Measurements from ENCODE around the gene ADSS1. TPM values are rescaled to one million over a fixed set of nuclear protein-coding genes. Genes with fewer than 3 reads are reported as not detected.

Gene ADSS1
- total RNA-seq, 1 donor from 2014 or later = 10.3 TPM

- no peak for TF ChIP-seq POLR2AphosphoS5 (IDR thresholded peaks at IDR 0.05; ENCODE audit: insufficient read depth in 1 of 2, low read depth in 1 of 2)
- TF ChIP-seq, protein P1, sequence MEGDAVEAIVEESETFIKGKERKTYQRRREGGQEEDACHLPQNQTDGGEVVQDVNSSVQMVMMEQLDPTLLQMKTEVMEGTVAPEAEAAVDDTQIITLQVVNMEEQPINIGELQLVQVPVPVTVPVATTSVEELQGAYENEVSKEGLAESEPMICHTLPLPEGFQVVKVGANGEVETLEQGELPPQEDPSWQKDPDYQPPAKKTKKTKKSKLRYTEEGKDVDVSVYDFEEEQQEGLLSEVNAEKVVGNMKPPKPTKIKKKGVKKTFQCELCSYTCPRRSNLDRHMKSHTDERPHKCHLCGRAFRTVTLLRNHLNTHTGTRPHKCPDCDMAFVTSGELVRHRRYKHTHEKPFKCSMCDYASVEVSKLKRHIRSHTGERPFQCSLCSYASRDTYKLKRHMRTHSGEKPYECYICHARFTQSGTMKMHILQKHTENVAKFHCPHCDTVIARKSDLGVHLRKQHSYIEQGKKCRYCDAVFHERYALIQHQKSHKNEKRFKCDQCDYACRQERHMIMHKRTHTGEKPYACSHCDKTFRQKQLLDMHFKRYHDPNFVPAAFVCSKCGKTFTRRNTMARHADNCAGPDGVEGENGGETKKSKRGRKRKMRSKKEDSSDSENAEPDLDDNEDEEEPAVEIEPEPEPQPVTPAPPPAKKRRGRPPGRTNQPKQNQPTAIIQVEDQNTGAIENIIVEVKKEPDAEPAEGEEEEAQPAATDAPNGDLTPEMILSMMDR (IDR thresholded peaks at IDR 0.05) = no peak
- TF ChIP-seq POLR2A (IDR thresholded peaks at IDR 0.05) = no peak
- no peak overlapping the region for H3K4me3 ChIP-seq
- no peaks in the 10 kb centered on the region for H3K27me3 ChIP-seq
- no peaks in the 10 kb centered on the region for H3K9me3 ChIP-seq
- H3K4me1 ChIP-seq = peaks cover 99% of the 10 kb centered on the region
- H3K36me3 ChIP-seq = no peaks in the 10 kb centered on the region
- intact Hi-C loops (cut with DNase I) = no loop called here
- peak overlapping the region; percentile 35 for H3K27ac ChIP-seq
- DNase-seq (ENCODE audit: extremely low spot score in 2 of 2) = no peak
Measured at GRCh38 chr14:104694991-104695659, 28.9 kb upstream of the ADSS1 start.

- peak overlapping the region; percentile 35 for H3K27ac ChIP-seq
- intact Hi-C loops (cut with DNase I) = no loop called here
- H3K27me3 ChIP-seq = no peaks in the 10 kb centered on the region
- peaks cover 94% of the 10 kb centered on the region for H3K4me1 ChIP-seq
- H3K9me3 ChIP-seq = no peaks in the 10 kb centered on the region
- TF ChIP-seq, protein P1 (IDR thresholded peaks at IDR 0.05) = no peak
- TF ChIP-seq POLR2A (IDR thresholded peaks at IDR 0.05) (no peak), POLR2AphosphoS5 (IDR thresholded peaks at IDR 0.05; ENCODE audit: insufficient read depth in 1 of 2, low read depth in 1 of 2) (no peak)
- H3K4me3 ChIP-seq = no peak overlapping the region
- no peaks in the 10 kb centered on the region for H3K36me3 ChIP-seq
- DNase-seq (ENCODE audit: extremely low spot score in 2 of 2) = no peak
Measured at GRCh38 chr14:104695660-104696000, 28.4 kb upstream of the ADSS1 start.

- peaks cover 0 to 5% of the 10 kb centered on the region in 2 donors for H3K36me3 ChIP-seq
- TF ChIP-seq POLR2A (IDR thresholded peaks at IDR 0.05) (no peak), POLR2AphosphoS5 (IDR thresholded peaks at IDR 0.05; ENCODE audit: insufficient read depth in 1 of 2, low read depth in 1 of 2) (no peak)
- TF ChIP-seq, protein P1 (IDR thresholded peaks at IDR 0.05) = no peak
- intact Hi-C loops (cut with DNase I) = no loop called here
- H3K9me3 ChIP-seq = no peaks in the 10 kb centered on the region
- no peaks in the 10 kb centered on the region for H3K27me3 ChIP-seq
- peak overlapping the region; percentile 62 for H3K27ac ChIP-seq
- no peak overlapping the region for H3K4me3 ChIP-seq
- DNase-seq (ENCODE audit: extremely low spot score in 2 of 2) = no peak
- peaks cover 83% of the 10 kb centered on the region for H3K4me1 ChIP-seq
Measured at GRCh38 chr14:104696671-104697316, 27.2 kb upstream of the ADSS1 start.

DNA sequence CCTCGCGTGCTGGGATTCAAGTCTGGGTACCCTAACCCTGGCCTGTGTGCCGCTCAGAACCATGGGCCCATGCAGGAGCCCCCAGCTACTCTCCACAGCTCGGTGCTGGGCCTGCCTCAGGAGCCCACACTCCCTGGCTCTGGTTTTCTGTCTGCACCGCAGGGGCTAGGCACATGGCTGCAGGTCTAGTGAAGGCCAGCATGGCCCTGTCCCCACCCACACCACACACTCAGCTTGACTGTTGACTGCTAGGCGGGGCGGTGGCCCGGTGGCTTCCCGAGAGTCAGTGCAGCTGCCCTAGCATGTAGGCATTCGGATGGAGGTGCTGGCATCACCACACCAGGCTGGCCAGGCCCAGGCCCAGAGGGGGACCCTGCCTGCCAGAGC is 26.7 kb upstream of the ADSS1 start:
- Histone ChIP-seq H3K27ac (peak overlapping the region; percentile 62), H3K36me3 (peaks cover 0 to 6% of the 10 kb centered on the region in 2 donors), H3K4me1 (peaks cover 78% of the 10 kb centered on the region), H3K27me3 (no peaks in the 10 kb centered on the region), H3K4me3 (no peak overlapping the region), H3K9me3 (no peaks in the 10 kb centered on the region)
- intact Hi-C loops (cut with DNase I) = no loop called here
- DNase-seq (ENCODE audit: extremely low spot score in 2 of 2) = no peak
- TF ChIP-seq, protein P1 (IDR thresholded peaks at IDR 0.05) = no peak
- TF ChIP-seq POLR2A (IDR thresholded peaks at IDR 0.05) = no peak
- TF ChIP-seq POLR2AphosphoS5 (IDR thresholded peaks at IDR 0.05; ENCODE audit: insufficient read depth in 1 of 2, low read depth in 1 of 2) = no peak

All from vagina (tissue), 2 donors.